Nasal cavity respiratory epithelium epithelial cell of viscerocranial mucosa (primary cell): ENCODE data around the gene STPG3. TPM values are rescaled to one million over a fixed set of nuclear protein-coding genes. Genes with fewer than 3 reads are reported as not detected.

Source experiments
- total RNA-seq: library from RNA; depleted of rRNA; stranded (reverse); fragments of >200 nt; gene quantifications from 2 replicates; pipeline ENCODE4 v1.2.3, GENCODE V29; 2014

The STPG3 gene
- not detected in 2 replicates for total RNA-seq

DNA sequence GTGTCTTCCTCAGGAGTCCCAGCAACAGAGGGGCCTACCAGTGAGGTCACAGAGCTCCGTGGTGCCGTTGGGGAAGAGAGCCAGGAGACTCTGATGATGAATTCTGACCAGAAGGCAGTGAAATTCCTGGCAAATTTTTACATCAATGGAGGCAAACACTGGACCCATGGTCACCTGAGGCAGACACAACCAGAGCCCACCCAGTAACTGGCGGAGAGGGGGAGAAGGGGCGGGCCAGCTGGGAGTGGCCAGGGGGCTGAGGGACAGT lies at the start of gene STPG3:
TSS of gene STPG3 (plus strand) at position 93 of the 268 bp plus-strand sequence. CDS start at position 94, 1 bp downstream.

DNA sequence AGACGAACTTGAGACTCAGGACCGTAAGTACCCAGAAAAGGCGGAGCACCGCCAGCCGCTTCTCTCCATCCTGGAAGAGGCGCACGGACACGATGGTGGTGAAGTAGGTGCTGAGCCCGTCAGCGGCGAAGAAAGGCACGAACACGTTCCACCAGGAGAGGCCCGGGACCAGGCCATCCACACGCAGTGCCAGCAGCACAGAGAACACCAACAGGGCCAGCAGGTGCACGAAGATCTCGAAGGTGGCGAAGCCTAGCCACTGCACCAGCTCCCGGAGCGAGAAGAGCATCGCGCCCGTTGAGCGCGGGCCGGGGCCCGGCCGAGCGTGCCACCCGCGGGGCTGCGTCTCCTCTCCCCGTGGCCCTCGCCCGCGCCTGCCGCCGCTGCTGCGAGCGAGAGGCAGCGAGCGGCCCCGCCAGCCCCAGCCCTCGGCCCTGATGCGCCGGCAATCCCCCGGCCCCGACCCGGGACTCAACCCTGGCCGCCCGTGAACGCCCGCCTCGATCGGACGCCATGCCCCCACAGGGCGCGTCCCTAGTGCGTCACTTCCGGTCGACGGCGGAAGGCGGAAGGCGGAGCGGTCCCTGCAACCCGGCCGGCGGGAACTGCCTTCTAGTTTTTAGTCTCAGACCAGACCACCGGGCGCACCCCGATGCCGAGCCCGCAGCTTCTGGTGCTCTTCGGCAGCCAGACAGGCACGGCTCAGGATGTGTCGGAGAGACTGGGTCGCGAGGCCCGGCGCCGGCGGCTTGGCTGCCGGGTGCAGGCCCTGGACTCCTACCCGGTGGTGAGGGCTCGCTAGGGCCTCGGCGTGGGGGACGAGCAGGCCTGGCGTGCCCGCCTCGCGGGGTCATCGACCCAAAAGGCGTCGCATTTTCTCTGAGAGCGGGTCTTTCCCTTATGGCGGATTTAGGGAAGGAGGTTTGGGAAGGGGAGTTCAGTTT lies 45.7 kb upstream of the STPG3 start, which contains the start of the genes NDOR1 and TMEM203:
TSS of gene NDOR1 (plus strand) at position 575 of the 944 bp plus-strand sequence. CDS start at position 653, 78 bp downstream.
TSS of gene TMEM203 (minus strand) at position 523 of the 944 bp plus-strand sequence. CDS start at position 289, 234 bp downstream.

DNA sequence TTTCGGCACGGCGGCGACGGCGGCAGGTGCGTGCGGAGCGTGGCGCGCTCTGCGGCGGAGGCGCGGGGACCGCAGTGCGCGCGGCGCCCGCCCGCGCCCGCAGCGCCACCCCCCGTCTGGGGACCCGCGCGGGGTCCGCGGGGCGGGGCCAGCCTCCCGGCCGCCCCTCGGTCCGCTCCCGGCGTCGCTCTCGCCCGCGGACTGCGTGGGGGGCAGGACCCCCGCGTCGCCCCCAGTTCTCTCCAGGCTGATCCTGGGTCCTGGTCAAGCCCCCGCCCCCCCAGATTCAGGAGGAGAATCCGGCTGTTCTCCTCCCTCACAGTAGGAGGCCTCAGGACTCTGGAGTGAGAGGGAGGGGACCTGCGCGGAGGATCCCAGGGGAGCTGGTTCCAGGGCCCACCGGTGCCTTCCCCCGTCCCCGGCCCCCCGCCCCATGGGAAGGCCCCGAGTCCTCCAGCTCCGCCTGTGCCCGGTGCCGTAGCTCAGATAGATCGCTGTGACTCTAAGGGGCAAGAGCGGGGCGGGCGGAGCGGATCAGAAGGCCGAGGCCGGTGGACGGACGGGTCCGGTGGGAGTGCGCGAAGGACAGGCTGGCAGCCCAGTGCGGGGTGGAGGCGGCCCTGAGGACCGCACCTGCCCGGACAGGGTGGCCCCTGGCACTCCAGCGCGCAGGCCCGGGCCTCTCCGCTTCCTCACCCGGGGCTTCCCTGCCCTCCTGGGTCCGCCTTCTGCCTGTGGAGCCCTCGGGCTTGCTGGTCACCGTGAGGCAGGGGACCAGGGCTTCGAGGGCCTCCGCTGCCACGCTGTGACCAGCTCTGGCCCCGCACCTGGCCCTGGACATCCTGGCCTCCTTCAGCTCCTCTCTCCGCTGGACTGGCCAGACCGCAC lies 28.7 kb upstream of the STPG3 start, which contains the start of gene RNF208:
TSS of gene RNF208 (minus strand) at position 51 of the 888 bp plus-strand sequence. CDS start 1,028 bp downstream, outside the sequence.

DNA sequence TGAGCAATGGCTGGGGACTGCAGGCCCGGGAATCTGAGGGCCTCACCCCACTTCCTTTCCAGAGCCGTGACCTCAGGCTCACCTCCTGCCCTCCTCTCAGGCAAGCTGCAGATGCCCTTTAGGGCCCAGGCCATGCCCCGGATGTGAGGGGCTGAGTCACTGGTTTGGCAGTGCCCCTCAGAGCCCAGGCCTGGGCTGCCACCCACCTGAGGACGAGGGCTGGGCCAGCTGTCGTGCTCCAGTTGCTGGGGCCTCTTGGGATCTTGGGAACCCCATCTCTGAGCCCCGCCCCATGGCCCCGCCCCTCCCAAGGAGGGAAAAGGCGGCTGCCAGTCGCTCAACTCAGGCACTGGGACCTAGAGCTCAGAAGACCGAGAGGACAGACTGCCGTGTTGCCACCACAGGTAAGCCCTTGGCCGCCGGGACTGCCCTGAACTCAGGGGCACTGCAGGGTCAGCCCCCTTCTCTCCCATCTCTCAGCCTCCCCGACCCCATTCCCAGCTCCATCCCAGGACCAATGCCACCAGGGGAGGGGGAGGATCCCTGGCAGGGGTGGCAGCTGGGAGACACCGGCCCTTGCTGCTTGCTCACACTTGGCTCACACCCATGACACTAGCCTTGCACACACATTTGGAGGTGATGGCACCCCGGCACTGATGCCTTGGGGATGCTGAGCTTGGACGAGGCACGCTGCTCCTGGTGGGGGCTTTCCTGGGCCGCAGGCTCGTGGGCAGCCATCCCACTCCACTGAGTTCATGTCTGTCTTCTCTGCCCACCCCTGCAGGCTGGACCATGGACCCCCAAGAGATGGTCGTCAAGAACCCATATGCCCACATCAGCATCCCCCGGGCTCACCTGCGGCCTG lies 26.0 kb upstream of the STPG3 start, which contains the start of gene CYSRT1:
TSS of gene CYSRT1 (plus strand) at position 345 of the 865 bp plus-strand sequence. CDS start at position 793, 448 bp downstream.

DNA sequence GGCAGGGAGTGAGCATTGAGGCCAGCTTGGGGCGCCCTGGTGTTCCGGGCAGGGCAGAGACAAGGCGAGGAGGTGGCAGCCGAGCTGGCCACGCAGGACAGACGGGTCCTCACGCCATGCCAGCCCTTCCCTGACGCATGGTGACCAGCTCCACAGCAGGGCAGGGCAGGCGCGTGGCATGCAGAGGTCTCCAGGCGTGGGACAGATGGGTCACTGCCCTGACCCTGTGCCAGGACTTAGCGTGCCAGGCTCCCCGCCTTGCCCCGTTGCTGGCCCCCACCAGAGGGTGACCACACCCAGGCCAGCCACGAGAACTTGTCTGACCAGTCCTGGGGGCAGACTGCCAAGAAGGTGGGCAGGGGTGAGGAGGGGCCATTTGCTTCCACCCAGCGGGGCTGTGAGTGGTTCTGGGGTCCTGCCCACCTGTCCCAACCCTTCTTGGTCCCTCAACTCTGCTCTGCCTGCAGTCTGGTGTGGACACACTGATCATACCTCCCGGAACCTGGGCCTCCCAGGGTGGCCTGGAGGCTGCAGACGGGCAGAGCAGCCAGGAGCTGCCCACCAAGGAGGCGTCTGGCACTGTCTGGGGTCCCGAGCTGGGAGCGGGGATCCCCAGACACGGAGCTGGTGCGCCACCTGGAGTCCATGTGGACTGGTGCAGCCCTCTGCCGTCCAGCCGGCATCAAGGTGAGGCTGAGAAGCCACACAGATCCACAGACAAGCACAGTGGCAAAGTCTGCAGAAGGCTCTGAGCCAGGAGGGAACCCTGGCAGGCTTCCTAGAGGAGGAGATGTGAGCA lies 23.8 kb upstream of the STPG3 start, which contains the start of gene RNF224:
TSS of gene RNF224 (plus strand) at position 449 of the 799 bp plus-strand sequence. CDS start 834 bp downstream, outside the sequence.

DNA sequence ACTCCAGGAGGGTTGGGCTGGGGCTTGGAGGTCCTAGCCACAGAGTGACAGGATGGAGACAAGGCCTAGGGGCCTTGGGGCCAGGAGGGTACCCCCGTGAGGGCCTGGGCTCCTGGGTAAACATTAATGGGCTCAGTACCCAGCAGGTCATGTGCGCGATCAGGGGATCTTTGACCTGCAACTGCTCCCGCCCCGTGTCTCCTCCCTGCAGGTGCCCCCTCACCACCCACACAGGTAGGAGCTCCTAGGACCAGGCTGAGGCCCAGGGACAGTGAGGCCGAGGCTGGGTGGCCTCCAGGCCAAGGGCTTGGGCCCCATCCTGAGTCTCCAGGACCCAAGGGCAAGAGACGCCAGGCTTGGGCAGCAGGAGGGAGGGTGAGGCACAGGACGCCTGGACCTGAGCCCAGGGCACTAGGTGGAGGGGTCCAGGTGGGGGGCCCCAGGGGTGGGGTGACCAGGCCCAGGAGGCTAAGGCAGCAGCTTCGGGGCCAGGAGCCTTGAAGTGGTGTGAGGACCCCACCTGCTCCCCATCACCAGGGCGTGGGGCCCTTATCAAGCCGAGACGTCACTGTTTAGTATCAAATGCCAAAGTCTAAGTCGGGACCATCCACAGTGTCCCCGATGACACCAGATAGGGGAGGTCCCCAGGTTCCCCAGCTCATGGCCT lies 20.2 kb upstream of the STPG3 start, which contains the start of gene SLC34A3:
TSS of gene SLC34A3 (plus strand) at position 197 of the 667 bp plus-strand sequence. CDS start 802 bp downstream, outside the sequence.

DNA sequence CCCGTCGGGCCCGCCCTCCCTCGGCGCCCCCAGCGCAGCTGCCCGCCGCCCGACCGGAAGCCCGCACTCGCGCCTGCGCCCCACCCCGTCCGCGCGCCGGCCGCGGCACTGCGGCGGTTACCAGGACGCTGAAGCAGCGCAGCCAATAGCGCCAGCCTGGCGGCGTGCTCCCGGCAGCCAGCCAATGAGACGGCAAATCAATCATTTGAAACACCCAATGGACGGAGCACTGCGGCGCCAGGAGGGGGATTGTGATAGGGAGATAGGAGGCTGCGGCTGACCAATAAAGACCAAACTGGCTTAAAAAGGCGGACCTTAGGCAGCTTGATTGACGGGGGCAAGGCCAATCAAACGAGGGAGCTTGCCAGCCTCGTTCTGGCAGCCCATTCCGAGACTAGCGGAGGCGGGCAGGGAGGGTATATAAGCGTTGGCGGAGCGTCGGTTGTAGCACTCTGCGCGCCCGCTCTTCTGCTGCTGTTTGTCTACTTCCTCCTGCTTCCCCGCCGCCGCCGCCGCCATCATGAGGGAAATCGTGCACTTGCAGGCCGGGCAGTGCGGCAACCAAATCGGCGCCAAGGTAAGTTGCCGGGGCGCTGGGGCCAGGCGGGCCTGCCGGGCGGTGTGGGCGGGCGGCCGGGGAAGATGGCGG lies 10.1 kb upstream of the STPG3 start, which contains the start of gene TUBB4B:
TSS of gene TUBB4B (plus strand) at position 447 of the 649 bp plus-strand sequence. CDS start at position 521, 74 bp downstream.

DNA sequence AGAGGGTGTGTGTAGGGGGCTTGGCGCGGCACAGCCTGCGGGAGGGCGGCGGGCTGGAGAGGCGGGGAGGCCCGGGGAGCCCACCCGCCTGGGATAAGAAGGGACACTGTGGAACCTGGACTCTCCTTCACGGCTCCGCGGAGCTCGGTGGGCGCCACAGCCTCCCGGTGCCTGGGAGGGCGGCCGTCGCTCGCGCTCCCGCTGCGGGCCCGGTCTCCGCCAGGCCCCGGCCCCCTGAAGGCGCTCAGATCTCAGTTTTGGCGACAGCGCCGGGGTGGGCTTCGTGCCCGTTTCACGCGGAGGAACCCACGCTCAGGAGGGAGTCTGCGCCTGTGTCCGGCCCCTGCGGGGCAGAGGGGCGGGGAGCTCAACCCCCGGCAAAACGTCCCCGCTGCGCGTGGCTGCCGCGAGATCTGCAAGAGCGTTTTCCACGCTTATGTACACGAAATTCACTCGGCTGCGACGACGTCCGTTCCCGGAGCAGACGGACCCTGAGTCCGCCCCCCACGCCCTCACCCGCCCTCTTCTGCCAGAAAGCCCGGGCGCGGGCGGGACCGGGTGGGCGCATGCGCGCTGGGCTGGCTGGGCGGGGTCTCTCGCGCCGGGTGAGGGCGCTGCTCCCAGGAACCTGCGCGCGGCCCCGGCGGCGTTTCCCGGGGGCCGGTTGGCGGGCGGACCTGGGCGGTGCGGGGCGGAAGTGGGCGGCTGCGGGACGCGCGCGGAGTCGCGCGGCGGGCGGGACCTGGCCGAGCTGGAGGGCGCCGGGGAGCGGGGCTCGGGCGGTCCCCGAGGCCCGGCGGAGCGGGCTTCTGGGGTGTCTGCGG lies 3.8 kb downstream of the STPG3 start, which contains the start of gene NELFB:
TSS of gene NELFB (plus strand) at position 704 of the 824 bp plus-strand sequence.

DNA sequence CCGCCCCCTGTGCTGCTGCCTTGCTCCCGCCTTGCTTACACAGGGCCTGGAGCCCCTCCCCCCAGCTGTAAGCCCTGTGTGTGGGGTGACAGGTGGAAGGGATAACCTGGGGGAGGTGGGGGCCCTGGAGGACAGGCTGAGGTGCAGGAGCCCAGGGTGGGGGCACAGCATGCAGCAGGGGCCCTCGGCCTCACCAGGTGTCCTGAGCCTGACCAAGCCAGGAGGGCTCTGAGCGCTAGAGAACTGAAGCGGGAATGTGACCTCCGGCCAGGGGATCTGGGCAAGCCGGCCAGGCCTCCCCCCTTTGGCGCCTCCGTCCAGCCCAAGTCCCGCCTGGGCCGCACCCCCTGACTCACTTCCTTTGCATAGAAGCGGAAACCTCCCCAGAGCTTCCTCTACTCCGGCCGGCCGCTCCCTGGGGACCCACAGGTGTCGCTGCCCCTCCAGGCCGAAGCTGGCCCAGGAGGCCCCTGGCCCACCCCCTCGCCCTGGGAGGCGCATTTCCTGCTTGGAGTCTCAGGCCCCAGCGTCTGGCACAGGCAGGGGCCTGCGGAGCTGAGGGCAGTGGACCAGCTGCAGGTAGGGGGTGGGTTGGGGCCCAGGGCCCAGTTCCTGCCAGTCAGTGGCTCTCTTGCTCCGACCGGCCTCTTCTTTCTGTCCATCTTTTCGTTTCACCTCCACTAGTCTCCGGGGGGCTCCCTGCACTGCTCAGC lies 26.4 kb downstream of the STPG3 start, which contains the start of gene TOR4A:
TSS of gene TOR4A (plus strand) at position 398 of the 713 bp plus-strand sequence. CDS start 964 bp downstream, outside the sequence.

DNA sequence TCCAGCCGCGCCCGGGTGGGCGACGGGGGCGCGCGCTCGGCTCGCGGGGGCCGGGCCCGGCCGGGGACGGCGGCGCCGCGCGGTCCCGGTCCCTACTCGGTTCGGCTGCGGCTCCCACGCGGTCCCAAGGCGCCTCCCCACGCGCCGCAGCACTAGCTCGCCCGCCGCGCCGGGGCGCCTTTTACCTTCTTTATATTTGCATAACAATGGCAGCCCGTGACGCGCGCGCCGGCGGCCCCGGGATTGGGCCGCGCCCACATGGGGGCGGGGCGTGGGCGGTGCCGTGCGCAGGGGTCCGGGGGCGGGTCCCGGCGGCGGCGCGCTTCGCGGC lies 51.0 kb downstream of the STPG3 start, which contains the start of gene NRARP:
TSS of gene NRARP (minus strand) at position 154 of the 331 bp plus-strand sequence. CDS start 343 bp downstream, outside the sequence.

Other genes starting within 250 kb of the STPG3 start
- 4.1 and 48.2 TPM in 2 replicates for gene ABCA2, start 223.0 kb upstream of the STPG3 start, total RNA-seq
- gene FUT7, start 219.2 kb upstream of the STPG3 start, total RNA-seq, result not detected in 2 replicates
- gene NPDC1, start 205.1 kb upstream of the STPG3 start, total RNA-seq, result 3.8 and 16.7 TPM in 2 replicates
- gene ENTPD2, start 197.2 kb upstream of the STPG3 start, total RNA-seq, result 1.8 and 3.1 TPM in 2 replicates
- gene SAPCD2, start 180.7 kb upstream of the STPG3 start, total RNA-seq, result 0.85 and 2.1 TPM in 2 replicates
- 4.8 and 6.3 TPM in 2 replicates for gene UAP1L1, start 173.8 kb upstream of the STPG3 start, total RNA-seq
- 62.5 and 67.1 TPM in 2 replicates for gene MAN1B1, start 164.3 kb upstream of the STPG3 start, total RNA-seq
- gene DPP7, start 136.6 kb upstream of the STPG3 start, total RNA-seq, result 62.2 and 81.7 TPM in 2 replicates
- gene GRIN1, start 112.1 kb upstream of the STPG3 start, total RNA-seq, result 0.57 and 1.0 TPM in 2 replicates
- gene LRRC26, start 81.2 kb upstream of the STPG3 start, total RNA-seq, result 2.1 TPM in 1 of 2 replicates, not detected in the other
- not detected in 2 replicates for gene TMEM210, start 79.2 kb upstream of the STPG3 start, total RNA-seq
- gene ANAPC2, start 62.7 kb upstream of the STPG3 start, total RNA-seq, result 17.4 and 24.1 TPM in 2 replicates
- gene SSNA1, start 62.6 kb upstream of the STPG3 start, total RNA-seq, result 46.5 and 57.4 TPM in 2 replicates
- gene TPRN, start 50.5 kb upstream of the STPG3 start, total RNA-seq, result 3.6 and 4.8 TPM in 2 replicates
- 33.0 and 38.3 TPM in 2 replicates for gene TMEM203, start 45.6 kb upstream of the STPG3 start, total RNA-seq
- gene NDOR1, start 45.6 kb upstream of the STPG3 start, total RNA-seq, result 5.8 and 7.3 TPM in 2 replicates
- gene RNF208, start 29.0 kb upstream of the STPG3 start, total RNA-seq, result 0.34 and 0.78 TPM in 2 replicates
- 1.6 and 3.8 TPM in 2 replicates for gene CYSRT1, start 26.1 kb upstream of the STPG3 start, total RNA-seq
- under 0.01 and 0.28 TPM in 2 replicates for gene RNF224, start 23.8 kb upstream of the STPG3 start, total RNA-seq
- under 0.01 TPM in 1 of 2 replicates, not detected in the other for gene SLC34A3, start 20.4 kb upstream of the STPG3 start, total RNA-seq
- gene TUBB4B, start 10.0 kb upstream of the STPG3 start, total RNA-seq, result 97.1 and 124 TPM in 2 replicates
- gene NELFB, start 4.0 kb downstream of the STPG3 start, total RNA-seq, result 54.0 and 66.1 TPM in 2 replicates
- 14.7 and 34.9 TPM in 2 replicates for gene TOR4A, start 26.4 kb downstream of the STPG3 start, total RNA-seq
- 6.2 and 23.3 TPM in 2 replicates for gene NRARP, start 51.0 kb downstream of the STPG3 start, total RNA-seq
- gene EXD3, start 171.9 kb downstream of the STPG3 start, total RNA-seq, result 6.5 and 10.6 TPM in 2 replicates
- gene NOXA1, start 172.1 kb downstream of the STPG3 start, total RNA-seq, result 0.68 and 3.3 TPM in 2 replicates
- 0.36 TPM in 1 of 2 replicates, not detected in the other for gene ENTPD8, start 190.1 kb downstream of the STPG3 start, total RNA-seq
- 18.8 and 30.0 TPM in 2 replicates for gene NSMF, start 208.0 kb downstream of the STPG3 start, total RNA-seq